Heart left ventricle (tissue), 13 donors: ENCODE data around the gene STIM2.

Experiments used
- CTCF ChIP-seq, 12 donors: fragments of 200-600 bp; sonication (generic) in 4 of 12; IDR thresholded peaks; one replicate each; pipeline versions ENCODE4 v1.5.0 to v1.8.0; 2018 to 2022; ENCODE audit warnings: antibody characterized with exemption in 12 of 12, mild to moderate bottlenecking in 5 of 12
- POLR2A ChIP-seq, 2 donors: fragments of 450-650 bp; IDR thresholded peaks; one replicate each; pipeline ENCODE4 v1.6.1; 2017; ENCODE audit warnings: antibody characterized with exemption in 2 of 2, mild to moderate bottlenecking in 2 of 2, moderate library complexity in 2 of 2
- donor health status: ischemic (EF 13 %, LVEDD 7.1; RV severe dilation, severe dysfunction).
- donor health status: DM: no; HTN: yes; CAD: no.
- donor health status: DM: no; HTN: no; CAD: no.
- donor health status: ischemic (EF 25% LVEDD 6.9; RV normal size, moderate dysfunction).
- donor health status: ischemic (EF 25% LVEDD 5.7; RV mildly dilated, moderate dysfunction).
- donor health status: ischemic (EF 35%, LVEDD 5.7; RV mildly dilated, moderate dysfunction).
- donor health status: nonischemic (EF 11% LVEDD 7.7; RV severe dilation, severe dysfunction).
- donor health status: DM: yes; HTN: yes; CAD: no.
- donor health status: PGD.
- donor health status: ischemic (EF 29% LVEDD 5.4; RV normal size, mild dysfunction).
- donor health status: nonischemic (EF 23%, LVEDD 6.1; RV moderate dilation, normal function).

- TF ChIP-seq CTCF (IDR thresholded peaks at IDR 0.05) (no peak), POLR2A (IDR thresholded peaks at IDR 0.05) (no peak)
These were observed 41.6 kb upstream of the STIM2 start for GRCh38 chr4:26819026-26819425.
